Glomerular visceral epithelial cell (primary cell): Measurements from ENCODE around the gene PSME3.

Experiments
- DNase-seq: peaks from one replicate; pipeline ENCODE4 v3.0.0-alpha.2; 2016; ENCODE audit errors: extremely low spot score

Gene PSME3, protein sequence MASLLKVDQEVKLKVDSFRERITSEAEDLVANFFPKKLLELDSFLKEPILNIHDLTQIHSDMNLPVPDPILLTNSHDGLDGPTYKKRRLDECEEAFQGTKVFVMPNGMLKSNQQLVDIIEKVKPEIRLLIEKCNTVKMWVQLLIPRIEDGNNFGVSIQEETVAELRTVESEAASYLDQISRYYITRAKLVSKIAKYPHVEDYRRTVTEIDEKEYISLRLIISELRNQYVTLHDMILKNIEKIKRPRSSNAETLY

GRCh38 chr17:42832934-42833766 lies at the start of gene PSME3:
Gene PSME3, plus strand, starts transcription at chr17:42833397. Its CDS starts 235 bp downstream, at chr17:42833632.
- peak; percentile 83 for DNase-seq

DNA sequence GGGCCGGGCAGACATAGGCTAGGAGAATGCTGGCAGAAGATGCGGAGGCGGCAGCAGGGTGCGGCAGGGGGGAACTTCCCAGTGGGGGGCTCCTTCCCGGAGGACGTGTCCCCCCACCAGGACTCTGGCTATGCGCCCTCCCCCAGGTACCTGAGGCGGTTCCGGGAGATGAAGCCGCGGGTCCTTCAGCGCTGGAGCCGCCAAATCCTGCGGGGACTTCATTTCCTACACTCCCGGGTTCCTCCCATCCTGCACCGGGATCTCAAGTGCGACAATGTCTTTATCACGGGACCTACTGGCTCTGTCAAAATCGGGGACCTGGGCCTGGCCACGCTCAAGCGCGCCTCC lies 49.4 kb upstream of the PSME3 start:
- no peak for DNase-seq

- no peak for DNase-seq
Measured at GRCh38 chr17:42784409-42784808, 48.8 kb upstream of the PSME3 start.

DNA sequence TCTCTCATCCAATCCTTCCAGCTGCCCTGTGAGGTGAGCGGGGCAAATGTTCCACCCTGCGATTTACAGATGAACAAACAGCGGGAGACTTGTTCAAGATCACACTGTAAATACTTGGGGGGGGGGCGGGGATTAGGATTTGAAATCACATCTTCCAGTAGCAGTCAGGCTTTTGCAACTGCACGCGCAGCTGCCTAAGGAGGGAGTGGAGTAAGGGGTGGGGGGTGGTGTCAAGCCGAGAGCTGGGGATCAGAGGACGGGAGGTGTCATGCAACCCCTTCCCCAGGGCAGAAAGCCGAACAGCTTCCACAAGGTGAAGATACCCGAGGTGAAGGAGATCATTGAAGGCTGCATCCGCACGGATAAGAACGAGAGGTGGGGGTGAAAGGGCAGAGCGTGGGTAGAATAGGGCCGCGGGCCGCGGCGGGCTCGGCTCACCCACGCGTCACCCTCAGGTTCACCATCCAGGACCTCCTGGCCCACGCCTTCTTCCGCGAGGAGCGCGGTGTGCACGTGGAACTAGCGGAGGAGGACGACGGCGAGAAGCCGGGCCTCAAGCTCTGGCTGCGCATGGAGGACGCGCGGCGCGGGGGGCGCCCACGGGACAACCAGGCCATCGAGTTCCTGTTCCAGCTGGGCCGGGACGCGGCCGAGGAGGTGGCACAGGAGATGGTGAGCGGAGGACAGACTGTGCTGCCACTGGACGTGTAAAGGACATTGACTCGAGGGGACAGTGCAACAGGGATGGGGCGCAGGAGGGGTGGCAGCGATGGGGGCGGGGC lies 48.2 kb upstream of the PSME3 start:
- no peak for DNase-seq

DNA sequence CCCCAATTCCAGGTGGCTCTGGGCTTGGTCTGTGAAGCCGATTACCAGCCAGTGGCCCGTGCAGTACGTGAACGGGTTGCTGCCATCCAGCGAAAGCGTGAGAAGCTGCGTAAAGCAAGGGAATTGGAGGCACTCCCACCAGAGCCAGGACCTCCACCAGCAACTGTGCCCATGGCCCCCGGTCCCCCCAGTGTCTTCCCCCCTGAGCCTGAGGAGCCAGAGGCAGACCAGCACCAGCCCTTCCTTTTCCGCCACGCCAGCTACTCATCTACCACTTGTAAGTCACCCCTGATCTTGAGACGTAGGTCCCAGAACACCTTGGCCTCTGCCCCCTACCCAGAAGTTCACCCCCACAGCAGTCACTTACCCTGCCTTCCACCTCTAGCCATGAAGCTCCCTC lies 45.9 kb upstream of the PSME3 start:
- DNase-seq, result no peak

GRCh38 chr17:42791948-42792347 lies 41.2 kb upstream of the PSME3 start:
- DNase-seq, result no peak

- DNase-seq, result no peak
Measured at GRCh38 chr17:42792545-42792944, 40.7 kb upstream of the PSME3 start.

DNA sequence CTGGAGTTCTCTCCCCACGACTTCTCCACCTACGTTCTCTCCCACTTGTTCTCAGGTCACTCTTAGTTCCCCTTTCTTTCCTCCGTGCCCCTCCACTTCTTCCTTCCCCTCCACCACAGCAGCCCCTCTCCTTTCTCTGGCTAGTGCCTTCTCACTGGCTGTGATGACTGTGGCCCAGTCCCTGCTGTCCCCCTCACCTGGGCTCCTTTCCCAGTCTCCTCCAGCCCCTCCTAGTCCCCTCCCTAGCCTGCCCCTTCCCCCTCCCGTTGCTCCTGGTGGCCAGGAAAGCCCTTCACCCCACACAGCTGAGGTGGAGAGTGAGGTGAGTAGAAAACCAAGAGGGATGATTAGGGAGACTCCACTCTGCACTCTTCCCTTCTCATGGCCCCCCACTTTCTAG lies 38.1 kb upstream of the PSME3 start:
- DNase-seq, result no peak

- DNase-seq, result no peak
Measured at GRCh38 chr17:42795465-42795864, 37.7 kb upstream of the PSME3 start.

DNA sequence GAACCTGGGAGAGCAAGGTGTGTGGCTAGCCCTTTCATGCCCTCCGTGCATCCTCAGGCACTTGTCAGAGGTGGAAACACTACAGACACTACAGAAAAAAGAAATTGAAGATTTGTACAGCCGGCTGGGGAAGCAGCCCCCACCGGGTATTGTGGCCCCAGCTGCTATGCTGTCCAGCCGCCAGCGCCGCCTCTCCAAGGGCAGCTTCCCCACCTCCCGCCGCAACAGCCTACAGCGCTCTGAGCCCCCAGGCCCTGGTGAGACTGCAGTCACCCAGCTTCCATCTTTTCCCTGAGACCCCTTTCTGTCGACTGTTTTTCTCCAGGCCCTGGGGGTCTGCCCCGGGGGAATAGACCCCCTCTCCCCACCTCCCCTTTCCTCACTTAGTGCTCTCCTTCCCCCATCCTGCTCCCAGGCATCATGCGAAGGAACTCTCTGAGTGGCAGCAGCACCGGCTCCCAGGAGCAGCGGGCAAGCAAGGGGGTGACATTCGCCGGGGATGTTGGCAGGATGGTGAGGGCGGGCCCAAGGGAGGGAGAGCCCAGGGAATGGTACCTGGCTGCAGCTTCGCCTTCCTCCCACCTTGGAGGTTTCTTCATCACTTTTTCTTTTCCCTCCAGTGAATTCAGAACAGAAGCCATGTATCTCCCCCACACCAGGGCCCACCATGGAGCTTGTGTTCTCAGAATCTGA lies 37.0 kb upstream of the PSME3 start:
- DNase-seq, result no peak

DNA sequence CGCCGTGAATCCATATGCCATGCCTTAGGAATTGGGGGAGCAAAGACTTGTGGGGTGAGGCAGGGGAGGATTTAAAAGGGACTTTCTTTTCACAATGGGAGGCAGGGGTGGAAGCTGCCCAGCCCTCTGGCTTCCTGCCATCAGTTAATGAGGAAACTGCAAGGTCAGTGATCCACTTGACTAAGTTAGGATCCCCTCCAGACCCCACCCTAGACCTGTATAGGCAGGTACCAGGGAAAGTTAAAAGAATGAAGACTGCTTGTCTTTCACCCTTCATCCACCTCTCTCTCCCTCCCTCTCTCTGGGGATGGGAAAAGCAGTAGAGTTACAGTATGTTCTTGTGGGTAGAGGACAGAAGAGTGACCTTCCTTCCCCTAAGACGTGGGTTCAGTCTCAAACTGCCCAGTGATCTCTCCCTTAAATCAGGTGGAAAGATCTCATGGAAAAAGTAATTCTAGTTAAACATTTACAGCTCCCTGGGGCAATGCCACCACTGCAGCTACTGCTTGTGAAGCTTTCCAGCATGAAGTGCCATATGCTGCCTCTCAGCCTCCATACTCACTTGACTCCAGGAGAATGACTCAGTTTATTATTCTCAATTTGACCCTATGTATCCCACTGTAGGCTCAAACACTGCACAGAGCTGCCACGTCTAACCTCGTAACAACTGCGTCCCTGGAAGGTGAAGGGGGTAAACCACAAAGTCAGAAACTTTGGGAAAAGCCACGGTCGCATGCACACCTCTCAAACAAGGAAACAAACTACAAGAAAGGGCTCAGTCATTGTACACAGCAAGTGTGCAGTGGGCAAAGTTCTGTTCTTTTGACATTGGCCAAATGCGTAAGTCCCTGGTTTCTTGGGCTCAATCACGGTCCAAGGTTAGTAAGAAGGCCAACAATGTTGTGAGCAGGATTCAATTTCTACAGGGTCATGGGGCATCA lies 35.9 kb upstream of the PSME3 start:
- peak; percentile 72 for DNase-seq

GRCh38 chr17:42798011-42798382 lies 35.2 kb upstream of the PSME3 start:
- DNase-seq, result no peak

GRCh38 chr17:42798383-42799380 lies 34.5 kb upstream of the PSME3 start, which contains the start of the genes CNTD1 and COA3:
Gene CNTD1, plus strand, starts transcription at chr17:42798861. Its CDS starts 207 bp downstream, at chr17:42799068.
Gene COA3, minus strand, starts transcription at chr17:42798704. Its CDS starts 23 bp downstream, at chr17:42798681.
- DNase-seq, result peak; percentile 83

GRCh38 chr17:42803074-42803883 lies 29.9 kb upstream of the PSME3 start:
- no peak for DNase-seq

GRCh38 chr17:42804918-42805367 lies 28.3 kb upstream of the PSME3 start:
- DNase-seq, result no peak

- DNase-seq, result no peak
Measured at GRCh38 chr17:42806249-42806648, 26.9 kb upstream of the PSME3 start.

- peak; percentile 20 for DNase-seq
Measured at GRCh38 chr17:42809250-42809649, 23.9 kb upstream of the PSME3 start.

DNA sequence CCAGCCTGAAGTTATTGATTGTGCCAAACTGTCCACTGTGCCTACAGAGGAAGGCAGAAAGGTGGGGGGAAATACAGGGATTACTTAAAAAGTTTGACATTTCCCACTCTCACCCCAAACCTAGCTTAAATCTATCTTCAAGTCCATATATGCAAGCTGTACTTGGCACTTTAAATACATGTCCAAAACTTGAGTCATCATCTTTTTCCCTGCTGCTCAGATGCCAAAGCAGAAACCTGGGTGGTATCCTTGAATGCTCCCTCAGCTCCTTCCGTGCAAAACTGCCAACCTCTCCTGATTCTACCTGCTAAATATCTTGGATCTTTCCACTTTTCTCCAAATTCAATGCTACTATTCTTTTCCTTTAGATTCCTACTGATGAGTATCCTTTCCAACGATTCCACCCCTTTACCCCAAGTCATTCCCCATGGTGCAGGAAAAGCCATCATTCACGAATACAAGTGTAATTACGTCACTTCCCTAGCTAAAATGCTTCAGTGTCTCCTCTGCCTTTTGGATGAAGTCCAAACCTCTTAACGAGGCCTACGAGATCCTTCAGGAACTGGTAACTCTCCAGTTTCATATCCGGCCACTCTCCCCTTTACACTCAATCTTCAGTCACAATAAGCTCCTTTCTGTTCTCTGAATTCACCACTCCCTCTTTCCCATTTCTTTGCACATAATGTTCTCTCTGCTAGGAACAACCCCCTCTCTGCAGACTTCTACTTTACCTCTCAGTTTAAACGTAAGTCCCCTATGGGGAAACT lies 18.4 kb upstream of the PSME3 start:
- DNase-seq, result peak; percentile 52
